Sigmoid colon (tissue), 7 donors: ENCODE results near the gene PLEKHM2. TPM values are rescaled to one million over a fixed set of nuclear protein-coding genes. Genes with fewer than 3 reads are reported as not detected.
A peak's percentile ranks its signal among the peaks of the same experiment; 100 is the strongest.

Source experiments
- DNase-seq: peaks from one replicate; pipeline ENCODE4 v3.0.0-alpha.2; 2019
- H3K27ac ChIP-seq, 4 donors: fragments of 200-600 bp; sonication (generic); one replicate each; pipeline ENCODE4 v1.5.1; 2016 to 2019; ENCODE audit warnings: mild to moderate bottlenecking in 1 of 4
- H3K27me3 ChIP-seq, 3 donors: fragments of 200-600 bp; sonication (generic); one replicate each; pipeline ENCODE4 v1.5.1; 2019; ENCODE audit warnings: mild to moderate bottlenecking in 1 of 3
- H3K36me3 ChIP-seq, 4 donors: fragments of 200-600 bp; sonication (generic); one replicate each; pipeline ENCODE4 v1.5.1; 2016 to 2019
- H3K4me1 ChIP-seq, 4 donors: fragments of 200-600 bp; sonication (generic); one replicate each; pipeline ENCODE4 v1.5.1; 2017 to 2019
- H3K4me3 ChIP-seq, 4 donors: fragments of 200-600 bp; sonication (generic); one replicate each; pipeline ENCODE4 v1.5.1; 2017 to 2019; ENCODE audit warnings: mild to moderate bottlenecking in 2 of 4, moderate library complexity in 1 of 4
- H3K9me3 ChIP-seq, 4 donors: fragments of 200-600 bp in 3 of 4; sonication (generic) in 3 of 4; one replicate each; pipeline versions ENCODE4 v1.5.1 to v1.6.1; 2013 to 2019
- EP300 ChIP-seq, 4 donors: sonication (generic); formaldehyde crosslinking; IDR thresholded peaks; one replicate each; pipeline ENCODE4 v1.6.1; 2017; ENCODE audit warnings: antibody characterized with exemption in 4 of 4
- POLR2A ChIP-seq, 2 donors: fragments of 450-650 bp; IDR thresholded peaks; one replicate each; pipeline ENCODE4 v1.6.1; 2016; ENCODE audit warnings: antibody characterized with exemption in 2 of 2, mild to moderate bottlenecking in 2 of 2, moderate library complexity in 2 of 2
- POLR2AphosphoS5 ChIP-seq, 4 donors: sonication (generic); formaldehyde crosslinking; IDR thresholded peaks; one replicate each; pipeline ENCODE4 v1.6.1; 2017; ENCODE audit warnings: antibody characterized with exemption in 4 of 4
- WGBS, 2 donors: extraction: QIAGEN DNeasy Blood & Tissue Kit; methylation state at CpG; one replicate each; pipeline ENCODE4 v1.1.7; 2013; 5-methylcytosine and 5-hydroxymethylcytosine counted together
- intact Hi-C: fragments of 100-400 bp; cut with DNase I; formaldehyde crosslinking; loops from one replicate; pipeline ENCODE4 v1.15.1; 2023
- polyA plus RNA-seq, 3 donors: library from polyadenylated mRNA; stranded (reverse); fragments of 200-250 nt; gene quantifications; one replicate each; pipeline ENCODE4 v1.2.3, GENCODE V29; 2013
- total RNA-seq, 4 donors: library from RNA; depleted of rRNA; stranded (reverse); fragments of >200 nt; gene quantifications; one replicate each; pipeline ENCODE4 v1.1.0, GENCODE V29; 2016
- TF ChIP-seq, protein P1 (sequence below), 4 experiments: fragments of 450-650 bp in 3 of 4; fragments of 200-600 bp in 1 of 4; IDR thresholded peaks; one replicate each; pipeline ENCODE4 v1.5.1; 2016 to 2019; ENCODE audit warnings: antibody characterized with exemption in 4 of 4, mild to moderate bottlenecking in 3 of 4, moderate library complexity in 2 of 4
- donor health status: healthy with polysubstance abuse.
- donor health status: Bipolar disorder and iron deficiency.
- donor health status: healthy.

The PLEKHM2 gene
- total and polyA plus RNA-seq, 7 donors, result 19.8 to 49.6 (median 28.9) TPM

DNA sequence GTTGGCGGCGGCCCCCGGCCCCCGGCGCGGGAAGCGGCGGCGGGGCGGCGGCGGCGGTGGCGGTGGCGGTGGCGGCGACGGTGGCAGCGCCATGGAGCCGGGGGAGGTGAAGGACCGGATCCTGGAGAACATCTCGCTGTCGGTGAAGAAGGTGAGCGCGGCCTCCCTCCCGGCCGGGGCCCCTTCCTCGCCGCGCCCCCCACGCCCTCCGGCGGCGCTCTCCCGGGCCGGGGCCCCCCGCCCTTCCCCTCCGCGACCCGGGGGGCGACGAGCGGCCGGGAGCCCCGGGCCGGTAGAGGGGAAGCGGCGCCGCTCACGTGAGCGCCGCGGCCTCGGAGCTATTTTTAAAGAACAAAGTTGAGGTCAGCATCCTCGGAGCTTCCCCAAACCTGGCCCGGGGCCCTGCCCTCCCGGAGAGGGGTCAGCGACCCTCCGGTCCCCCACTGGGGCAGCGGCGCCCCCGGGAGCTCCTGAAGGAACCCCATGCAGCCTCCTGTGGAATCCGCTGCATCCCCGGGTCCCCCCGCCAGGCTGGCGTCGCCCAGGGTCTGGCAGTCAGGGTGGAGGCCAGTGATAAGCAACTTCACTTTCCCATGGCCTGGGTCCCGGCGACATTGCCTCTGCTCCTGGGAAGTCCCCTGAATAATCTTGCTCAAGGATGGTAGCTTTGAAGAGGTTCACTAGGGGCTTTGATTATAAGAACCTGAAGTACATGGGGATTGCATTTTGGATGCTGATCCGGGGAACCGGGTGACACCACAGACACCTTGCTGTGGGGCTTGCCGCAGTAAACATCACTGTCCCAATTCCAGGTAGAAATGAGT lies 560 bp downstream of the PLEKHM2 start:
- intact Hi-C loops, result loop anchor here (2.0 to 5.0 kb wide), 5 partner anchors 18 to 82 kb away; partner anchors contain the start of genes DDI2 and FBLIM1
- DNase-seq, result peak; percentile 77
- WGBS, 2 donors, result 1% methylated on average over 72 of the region's 72 CpGs

DNA sequence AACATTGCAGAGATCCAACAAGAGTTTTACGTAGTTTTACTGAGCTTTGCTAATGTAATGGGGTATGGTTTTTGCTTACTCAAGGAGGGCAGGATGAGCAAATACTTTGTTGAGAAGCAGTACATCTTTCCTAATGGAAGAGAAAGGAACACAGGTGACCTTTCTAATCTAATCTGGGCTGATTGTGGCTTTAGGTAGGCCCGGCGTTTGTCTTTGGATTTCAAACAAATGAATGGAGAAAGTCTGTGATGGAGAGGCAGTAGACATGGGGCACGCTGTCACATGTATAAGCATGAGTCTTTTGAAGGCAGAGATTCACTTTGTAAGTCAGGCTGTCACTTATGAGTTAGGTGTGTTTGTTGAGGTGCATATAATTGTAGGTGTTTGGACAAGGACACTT lies 1.7 kb downstream of the PLEKHM2 start:
- TF ChIP-seq EP300 (IDR thresholded peaks at IDR 0.05) (no peak), POLR2A (IDR thresholded peaks at IDR 0.05) (no peak), POLR2AphosphoS5 (IDR thresholded peaks at IDR 0.05) (no peak)
- TF ChIP-seq, protein P1, sequence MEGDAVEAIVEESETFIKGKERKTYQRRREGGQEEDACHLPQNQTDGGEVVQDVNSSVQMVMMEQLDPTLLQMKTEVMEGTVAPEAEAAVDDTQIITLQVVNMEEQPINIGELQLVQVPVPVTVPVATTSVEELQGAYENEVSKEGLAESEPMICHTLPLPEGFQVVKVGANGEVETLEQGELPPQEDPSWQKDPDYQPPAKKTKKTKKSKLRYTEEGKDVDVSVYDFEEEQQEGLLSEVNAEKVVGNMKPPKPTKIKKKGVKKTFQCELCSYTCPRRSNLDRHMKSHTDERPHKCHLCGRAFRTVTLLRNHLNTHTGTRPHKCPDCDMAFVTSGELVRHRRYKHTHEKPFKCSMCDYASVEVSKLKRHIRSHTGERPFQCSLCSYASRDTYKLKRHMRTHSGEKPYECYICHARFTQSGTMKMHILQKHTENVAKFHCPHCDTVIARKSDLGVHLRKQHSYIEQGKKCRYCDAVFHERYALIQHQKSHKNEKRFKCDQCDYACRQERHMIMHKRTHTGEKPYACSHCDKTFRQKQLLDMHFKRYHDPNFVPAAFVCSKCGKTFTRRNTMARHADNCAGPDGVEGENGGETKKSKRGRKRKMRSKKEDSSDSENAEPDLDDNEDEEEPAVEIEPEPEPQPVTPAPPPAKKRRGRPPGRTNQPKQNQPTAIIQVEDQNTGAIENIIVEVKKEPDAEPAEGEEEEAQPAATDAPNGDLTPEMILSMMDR (IDR thresholded peaks at IDR 0.05), result no peak
- no peak for DNase-seq
- Histone ChIP-seq H3K4me3 (peak overlapping the region in 1 of 4 donors; percentile 69), H3K27me3 (no peaks in the 10 kb centered on the region), H3K9me3 (no peaks in the 10 kb centered on the region), H3K27ac (peak overlapping the region; percentile 87 to 97 (median 92)), H3K4me1 (peaks cover 0 to 24% (median 20%) of the 10 kb centered on the region in 4 donors), H3K36me3 (no peaks in the 10 kb centered on the region)
- WGBS, 2 donors, result 60 to 79% methylated on average over 4 of the region's 4 CpGs
- intact Hi-C loops, result loop anchor here (2.0 to 5.0 kb wide), 4 partner anchors 17 to 73 kb away; partner anchors contain the start of genes DDI2 and FBLIM1

More for the DNA sequence above, 560 bp downstream of the PLEKHM2 start:
- Histone ChIP-seq H3K4me1 (peaks cover 0 to 22% (median 16%) of the 10 kb centered on the region in 4 donors), H3K9me3 (no peaks in the 10 kb centered on the region), H3K27ac (peak overlapping the region; percentile 87 to 97 (median 92)), H3K27me3 (no peaks in the 10 kb centered on the region), H3K4me3 (peak overlapping the region; percentile 66 to 97 (median 82)), H3K36me3 (no peaks in the 10 kb centered on the region)
- TF ChIP-seq, protein P1 (IDR thresholded peaks at IDR 0.05), result peak in 3 of 4 experiments; percentile 8 to 18 (median 11)
- no peak for TF ChIP-seq EP300 (IDR thresholded peaks at IDR 0.05)

DNA sequence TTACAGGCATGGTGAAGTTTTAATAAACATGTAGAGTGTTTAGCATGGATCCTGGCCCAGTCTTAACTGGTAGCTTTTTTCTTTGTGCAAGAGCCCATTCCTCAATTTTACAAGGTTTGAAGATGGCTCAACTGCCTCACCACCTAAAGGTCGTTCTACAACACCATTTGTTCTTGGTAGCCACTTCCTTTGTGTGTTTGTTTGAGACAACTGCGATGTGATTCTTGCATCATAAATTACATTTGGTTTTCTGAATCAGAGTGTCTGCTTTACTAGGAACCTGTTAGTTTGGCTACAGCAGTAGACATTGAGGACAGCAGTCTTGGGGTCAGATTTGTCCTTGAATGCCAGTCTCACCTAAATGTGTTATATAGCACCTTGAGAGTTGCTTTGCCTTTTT lies 3.3 kb downstream of the PLEKHM2 start:
- Histone ChIP-seq H3K4me1 (peaks cover 0 to 37% (median 31%) of the 10 kb centered on the region in 4 donors), H3K27ac (no peak overlapping the region), H3K27me3 (no peaks in the 10 kb centered on the region), H3K4me3 (no peak overlapping the region), H3K9me3 (no peaks in the 10 kb centered on the region), H3K36me3 (no peaks in the 10 kb centered on the region)
- 70 to 71% methylated on average over 2 of the region's 2 CpGs for WGBS, 2 donors
- TF ChIP-seq POLR2AphosphoS5 (IDR thresholded peaks at IDR 0.05) (no peak), EP300 (IDR thresholded peaks at IDR 0.05) (no peak), POLR2A (IDR thresholded peaks at IDR 0.05) (no peak)
- TF ChIP-seq, protein P1 (IDR thresholded peaks at IDR 0.05), result no peak
- DNase-seq, result no peak
- intact Hi-C loops, result loop anchor here (5.0 kb wide), 1 partner anchor 70 kb away; the partner anchor contains the start of gene DDI2

DNA sequence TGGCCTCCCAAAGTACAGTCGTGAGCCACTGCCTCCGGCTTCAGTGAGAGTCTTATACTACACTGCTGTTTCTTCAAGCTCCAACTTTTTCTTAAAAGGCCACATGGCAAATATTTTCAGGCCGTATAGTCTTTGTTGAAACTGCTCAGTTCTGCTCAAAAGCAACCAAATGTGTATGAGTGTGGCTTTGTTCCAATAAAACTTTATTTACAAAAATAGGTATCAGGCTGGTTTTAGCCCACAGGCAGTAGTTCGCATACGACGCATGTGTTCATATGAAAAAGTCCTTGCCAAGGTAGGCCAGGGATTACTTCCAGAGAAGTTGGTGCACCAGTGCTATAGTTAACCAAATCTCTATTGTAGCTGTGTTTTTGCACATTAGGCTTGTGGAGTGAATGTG lies 6.2 kb downstream of the PLEKHM2 start:
- intact Hi-C loops, result no loop called here
- TF ChIP-seq, protein P1 (IDR thresholded peaks at IDR 0.05), result no peak
- no peak for TF ChIP-seq POLR2AphosphoS5 (IDR thresholded peaks at IDR 0.05)
- no peak for TF ChIP-seq POLR2A (IDR thresholded peaks at IDR 0.05)
- no peak for TF ChIP-seq EP300 (IDR thresholded peaks at IDR 0.05)
- no peak for DNase-seq
- Histone ChIP-seq H3K9me3 (no peaks in the 10 kb centered on the region), H3K27me3 (no peaks in the 10 kb centered on the region), H3K36me3 (no peaks in the 10 kb centered on the region), H3K4me1 (peaks cover 0 to 31% (median 24%) of the 10 kb centered on the region in 4 donors), H3K27ac (no peak overlapping the region), H3K4me3 (no peak overlapping the region)
- WGBS, 2 donors, result 96% methylated on average over 6 of the region's 6 CpGs
